Nephron progenitor cell (in vitro differentiated cells): ENCODE data around the gene POU6F1.

Experiments
- DNase-seq: peaks from one replicate; pipeline ENCODE4 v3.0.0; 2021
- H3K27ac Mint-ChIP-seq: 2 replicates; pipeline ENCODE4 v1.8.0; 2021; ENCODE audit warnings: mild to moderate bottlenecking, moderate library complexity, mixed read lengths
- H3K27me3 Mint-ChIP-seq: 2 replicates; pipeline ENCODE4 v1.8.0; 2021; ENCODE audit warnings: mild to moderate bottlenecking, low read depth, mixed read lengths; ENCODE audit not compliant: poor library complexity
- H3K36me3 Mint-ChIP-seq: 2 replicates; pipeline ENCODE4 v1.8.0; 2021; ENCODE audit warnings: low read depth, mixed read lengths
- H3K4me1 Mint-ChIP-seq: 2 replicates; pipeline ENCODE4 v1.8.0; 2021; ENCODE audit warnings: mixed read lengths
- H3K4me3 Mint-ChIP-seq: 2 replicates; pipeline ENCODE4 v1.8.0; 2021; ENCODE audit warnings: mild to moderate bottlenecking, moderate library complexity, mixed read lengths
- H3K9me3 Mint-ChIP-seq: 2 replicates; pipeline ENCODE4 v1.8.0; 2021; ENCODE audit warnings: mild to moderate bottlenecking, moderate library complexity, mixed read lengths
- TF ChIP-seq, protein P1 (sequence below): fragments of 200-600 bp; sonication (generic); IDR thresholded peaks from 2 replicates; pipeline ENCODE4 v1.5.0; 2021; ENCODE audit warnings: antibody characterized with exemption

Gene POU6F1

DNA sequence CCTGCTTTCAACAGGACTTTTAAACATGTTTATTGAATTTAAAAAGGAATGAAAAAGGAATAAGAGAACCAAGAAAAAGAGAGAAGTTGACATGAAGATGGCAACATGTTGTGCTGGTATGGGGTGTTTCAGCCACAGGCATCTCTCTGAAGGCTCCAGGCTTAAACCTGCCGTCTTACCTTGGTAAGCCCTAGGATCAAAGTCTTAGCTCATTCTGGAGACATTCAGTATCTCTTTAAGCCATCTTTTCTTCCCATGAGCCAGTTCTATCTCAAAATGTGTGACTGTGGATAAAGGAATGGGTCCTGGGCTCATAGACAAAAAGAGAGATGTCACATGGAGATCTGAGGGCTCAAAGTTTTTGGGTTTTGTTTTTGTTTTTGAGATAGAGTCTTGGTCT lies 43.4 kb downstream of the POU6F1 start:
- Mint-ChIP-seq H3K4me1 (peaks cover 15% of the 10 kb centered on the region), H3K9me3 (no peaks in the 10 kb centered on the region), H3K27me3 (peaks cover 26% of the 10 kb centered on the region), H3K36me3 (peaks cover 7% of the 10 kb centered on the region), H3K27ac (no peak overlapping the region), H3K4me3 (peak overlapping the region; percentile 29)
- TF ChIP-seq, protein P1, sequence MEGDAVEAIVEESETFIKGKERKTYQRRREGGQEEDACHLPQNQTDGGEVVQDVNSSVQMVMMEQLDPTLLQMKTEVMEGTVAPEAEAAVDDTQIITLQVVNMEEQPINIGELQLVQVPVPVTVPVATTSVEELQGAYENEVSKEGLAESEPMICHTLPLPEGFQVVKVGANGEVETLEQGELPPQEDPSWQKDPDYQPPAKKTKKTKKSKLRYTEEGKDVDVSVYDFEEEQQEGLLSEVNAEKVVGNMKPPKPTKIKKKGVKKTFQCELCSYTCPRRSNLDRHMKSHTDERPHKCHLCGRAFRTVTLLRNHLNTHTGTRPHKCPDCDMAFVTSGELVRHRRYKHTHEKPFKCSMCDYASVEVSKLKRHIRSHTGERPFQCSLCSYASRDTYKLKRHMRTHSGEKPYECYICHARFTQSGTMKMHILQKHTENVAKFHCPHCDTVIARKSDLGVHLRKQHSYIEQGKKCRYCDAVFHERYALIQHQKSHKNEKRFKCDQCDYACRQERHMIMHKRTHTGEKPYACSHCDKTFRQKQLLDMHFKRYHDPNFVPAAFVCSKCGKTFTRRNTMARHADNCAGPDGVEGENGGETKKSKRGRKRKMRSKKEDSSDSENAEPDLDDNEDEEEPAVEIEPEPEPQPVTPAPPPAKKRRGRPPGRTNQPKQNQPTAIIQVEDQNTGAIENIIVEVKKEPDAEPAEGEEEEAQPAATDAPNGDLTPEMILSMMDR, result no peak
- no peak for DNase-seq

DNA sequence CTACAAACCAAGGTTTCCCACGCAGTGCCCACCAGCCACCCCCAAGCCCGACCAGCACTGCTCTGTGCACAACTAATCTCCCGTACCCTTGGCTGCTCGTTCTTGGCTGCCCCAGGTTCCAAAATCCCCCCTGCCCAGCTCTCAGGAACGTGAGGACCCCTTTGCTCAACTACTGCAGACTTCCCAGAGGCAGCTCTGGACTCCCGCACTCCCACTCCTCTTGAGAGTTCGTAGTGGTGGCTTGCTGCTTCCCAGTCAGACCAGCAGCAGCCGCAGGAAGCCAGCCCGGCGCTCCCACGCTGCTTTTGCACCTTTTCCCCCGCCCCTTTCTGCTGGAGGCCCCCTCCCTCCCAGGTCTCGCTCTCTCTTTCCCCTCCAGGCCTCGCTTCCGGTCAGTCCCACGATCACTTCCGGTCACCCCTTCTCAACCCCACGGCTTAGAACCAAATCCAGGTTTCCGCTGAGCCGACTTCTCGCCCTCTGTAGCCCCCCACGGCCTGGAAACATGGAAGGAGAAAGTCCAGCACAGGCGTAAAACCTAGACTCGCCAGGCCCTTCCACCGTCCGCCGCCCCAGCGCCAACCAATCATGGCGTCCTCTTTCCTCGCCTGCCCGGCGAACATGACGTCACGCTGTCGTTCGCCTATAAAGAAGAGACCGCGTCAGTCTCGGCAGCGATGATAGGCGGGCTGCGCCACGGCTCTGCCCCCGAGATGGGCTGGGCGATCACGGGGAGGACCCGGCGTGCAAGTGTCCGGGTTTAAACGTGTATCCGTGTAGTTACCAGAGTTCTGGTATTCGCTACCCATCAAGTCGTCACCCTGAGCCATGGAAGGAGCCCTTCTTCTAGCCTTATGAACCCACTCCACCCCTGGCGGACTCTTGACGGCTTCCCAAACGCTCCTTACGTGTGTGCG lies 45.1 kb downstream of the POU6F1 start, which contains the start of gene TFCP2:
Gene TFCP2 (minus strand): TSS at position 621 of the 917 bp plus-strand sequence. CDS start 713 bp downstream, outside the sequence.
- TF ChIP-seq, protein P1, result no peak
- Mint-ChIP-seq H3K36me3 (peaks cover 12% of the 10 kb centered on the region), H3K27ac (no peak within 1 kb of the TSS), H3K4me3 (peak within 1 kb of the TSS; percentile 75), H3K9me3 (no peaks in the 10 kb centered on the region), H3K4me1 (peaks cover 19% of the 10 kb centered on the region), H3K27me3 (peaks cover 21% of the 10 kb centered on the region)
- DNase-seq, result peak; percentile 89

DNA sequence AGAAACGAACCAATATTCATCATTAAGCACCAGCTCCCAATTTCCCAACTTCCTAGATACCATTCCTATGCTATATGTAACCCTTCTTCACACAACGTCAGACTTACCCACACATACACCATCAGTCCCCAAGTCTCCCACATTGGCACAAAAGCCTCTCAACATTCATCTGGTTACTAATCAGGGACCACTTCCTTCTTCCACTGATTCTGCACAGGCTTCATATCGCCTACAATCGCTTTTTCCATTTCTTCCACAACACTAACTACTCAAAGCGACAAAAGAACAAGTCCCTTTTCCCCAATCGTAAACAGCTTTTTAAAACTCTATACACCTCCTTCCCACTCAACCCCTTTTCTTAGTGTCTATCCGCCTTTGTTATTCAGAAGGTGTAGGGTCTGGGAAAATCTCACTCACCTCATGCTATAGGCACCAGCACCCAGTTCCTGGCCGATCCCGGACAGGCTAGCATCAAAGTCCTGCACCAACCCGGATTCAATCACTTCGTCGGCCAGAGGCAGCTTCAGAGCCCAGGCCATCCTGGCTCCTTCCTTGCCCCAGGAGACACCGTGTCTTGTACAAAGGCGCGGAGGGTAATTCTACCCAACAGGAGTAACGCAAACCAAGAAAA lies 45.9 kb downstream of the POU6F1 start:
- Mint-ChIP-seq H3K27me3 (peaks cover 21% of the 10 kb centered on the region), H3K36me3 (peaks cover 16% of the 10 kb centered on the region), H3K27ac (no peak overlapping the region), H3K4me1 (peaks cover 19% of the 10 kb centered on the region), H3K9me3 (no peaks in the 10 kb centered on the region), H3K4me3 (no peak overlapping the region)
- no peak for DNase-seq
- TF ChIP-seq, protein P1, result no peak

DNA sequence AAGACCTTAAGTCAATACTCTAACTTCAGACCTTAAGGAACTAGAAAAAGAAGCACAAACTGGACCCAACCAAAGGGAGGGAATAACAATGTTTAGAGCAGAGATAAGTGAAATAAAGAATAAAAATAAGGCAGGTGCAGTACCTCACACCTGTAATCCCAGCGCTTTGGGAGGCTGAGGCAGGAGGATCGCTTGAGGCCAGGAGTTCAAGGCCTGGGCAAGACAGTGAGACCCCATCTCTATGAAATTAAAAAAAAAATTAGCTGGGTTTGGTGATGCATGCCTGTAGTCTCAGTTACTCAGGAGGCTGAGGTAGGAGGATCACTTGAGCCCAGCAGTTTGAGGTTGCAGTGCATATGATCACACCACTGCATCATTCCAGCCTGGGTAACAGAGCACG lies 54.1 kb downstream of the POU6F1 start:
- TF ChIP-seq, protein P1, result no peak
- peaks cover 15% of the 10 kb centered on the region for H3K9me3 Mint-ChIP-seq
- H3K27me3 Mint-ChIP-seq, result no peaks in the 10 kb centered on the region
- H3K4me3 Mint-ChIP-seq, result no peak overlapping the region
- H3K27ac Mint-ChIP-seq, result no peak overlapping the region
- H3K4me1 Mint-ChIP-seq, result peaks cover 6% of the 10 kb centered on the region
- DNase-seq, result no peak
- H3K36me3 Mint-ChIP-seq, result peaks cover 61% of the 10 kb centered on the region

DNA sequence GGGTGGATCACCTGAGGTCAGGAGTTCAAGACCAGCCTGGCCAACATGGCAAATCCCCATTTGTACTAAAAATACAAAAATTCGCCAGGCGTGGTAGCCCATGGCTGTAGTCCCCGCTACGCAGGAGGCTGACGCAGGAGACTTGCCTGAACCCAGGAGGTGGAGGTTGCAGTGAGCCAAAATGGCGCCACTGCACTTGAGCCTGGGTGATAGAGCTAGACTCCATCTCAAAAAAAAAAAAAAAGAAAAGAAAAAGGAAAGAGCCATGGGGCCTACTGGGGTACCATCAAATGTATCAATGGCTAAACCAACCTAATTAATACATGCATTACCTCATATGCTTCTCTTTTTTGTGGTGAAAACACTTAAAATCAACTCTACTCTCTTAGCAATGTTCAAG lies 55.6 kb downstream of the POU6F1 start:
- H3K4me3 Mint-ChIP-seq, result no peak overlapping the region
- H3K36me3 Mint-ChIP-seq, result peaks cover 55% of the 10 kb centered on the region
- H3K4me1 Mint-ChIP-seq, result peaks cover 6% of the 10 kb centered on the region
- no peak for DNase-seq
- peaks cover 15% of the 10 kb centered on the region for H3K9me3 Mint-ChIP-seq
- no peak overlapping the region for H3K27ac Mint-ChIP-seq
- TF ChIP-seq, protein P1, result no peak
- no peaks in the 10 kb centered on the region for H3K27me3 Mint-ChIP-seq
